ES-I3 (cell line): ENCODE data around the gene PRKAR1B.

Experiments
- H3K36me3 ChIP-seq: 2 replicates; pipeline ENCODE4 v1.6.1; 2013; ENCODE audit warnings: mild to moderate bottlenecking, low read length, control low read depth, moderate library complexity; ENCODE audit not compliant: insufficient read depth
- H3K4me1 ChIP-seq: 2 replicates; pipeline ENCODE4 v1.6.1; 2013; ENCODE audit warnings: mild to moderate bottlenecking, control low read depth, low read length; ENCODE audit not compliant: insufficient read depth
- H3K9ac ChIP-seq: 2 replicates; pipeline ENCODE4 v1.6.1; 2013; ENCODE audit warnings: low read depth, mild to moderate bottlenecking, low read length, moderate library complexity
- H3K9me3 ChIP-seq: 2 replicates; pipeline ENCODE4 v1.6.1; 2013; ENCODE audit warnings: mild to moderate bottlenecking, low read length, moderate library complexity; ENCODE audit not compliant: control insufficient read depth, insufficient read depth

PRKAR1B gene

GRCh38 chr7:727104-727805 is at the start of gene PRKAR1B:
TSS of gene PRKAR1B (minus strand) at chr7:727281. CDS start at chr7:711505, 15,776 bp downstream.
- Histone ChIP-seq H3K9ac (peak within 1 kb of the TSS; percentile 72), H3K36me3 (peaks cover 10% of the 10 kb centered on the region; the same call in 1 of the 2 replicates), H3K4me1 (no peaks in the 10 kb centered on the region), H3K9me3 (no peaks in the 10 kb centered on the region; the same call in none of the 2 replicates)

- Histone ChIP-seq H3K36me3 (peaks cover 18% of the 10 kb centered on the region), H3K9me3 (no peaks in the 10 kb centered on the region), H3K4me1 (no peaks in the 10 kb centered on the region), H3K9ac (no peak overlapping the region)
These were observed 49.3 kb upstream of the PRKAR1B start for GRCh38 chr7:776381-776780.

GRCh38 chr7:774161-775109 is 47.4 kb upstream of the PRKAR1B start:
- no peaks in the 10 kb centered on the region for H3K4me1 ChIP-seq
- no peaks in the 10 kb centered on the region for H3K9me3 ChIP-seq
- H3K36me3 ChIP-seq: peaks cover 7% of the 10 kb centered on the region
- H3K9ac ChIP-seq: no peak overlapping the region

GRCh38 chr7:773622-773915 is 46.5 kb upstream of the PRKAR1B start:
- no peaks in the 10 kb centered on the region for H3K9me3 ChIP-seq
- no peaks in the 10 kb centered on the region for H3K4me1 ChIP-seq
- H3K9ac ChIP-seq: no peak overlapping the region
- H3K36me3 ChIP-seq: peaks cover 7% of the 10 kb centered on the region

- no peaks in the 10 kb centered on the region for H3K4me1 ChIP-seq
- H3K9me3 ChIP-seq: no peaks in the 10 kb centered on the region
- no peak overlapping the region for H3K9ac ChIP-seq
- H3K36me3 ChIP-seq: peaks cover 7% of the 10 kb centered on the region
These were observed 46.0 kb upstream of the PRKAR1B start for GRCh38 chr7:772861-773621.

- no peaks in the 10 kb centered on the region for H3K9me3 ChIP-seq
- no peak overlapping the region for H3K9ac ChIP-seq
- H3K36me3 ChIP-seq: peaks cover 7% of the 10 kb centered on the region
- no peaks in the 10 kb centered on the region for H3K4me1 ChIP-seq
These were observed 45.3 kb upstream of the PRKAR1B start for GRCh38 chr7:772392-772791.

GRCh38 chr7:772005-772294 is 44.9 kb upstream of the PRKAR1B start:
- H3K9ac ChIP-seq: no peak overlapping the region
- peaks cover 7% of the 10 kb centered on the region for H3K36me3 ChIP-seq
- no peaks in the 10 kb centered on the region for H3K9me3 ChIP-seq
- no peaks in the 10 kb centered on the region for H3K4me1 ChIP-seq

GRCh38 chr7:771234-772004 is 44.3 kb upstream of the PRKAR1B start:
- Histone ChIP-seq H3K36me3 (peaks cover 7% of the 10 kb centered on the region), H3K9ac (no peak overlapping the region), H3K9me3 (no peaks in the 10 kb centered on the region), H3K4me1 (no peaks in the 10 kb centered on the region)

GRCh38 chr7:770741-771166 is 43.7 kb upstream of the PRKAR1B start:
- Histone ChIP-seq H3K4me1 (no peaks in the 10 kb centered on the region), H3K9me3 (no peaks in the 10 kb centered on the region), H3K9ac (no peak overlapping the region), H3K36me3 (peaks cover 7% of the 10 kb centered on the region)

- H3K36me3 ChIP-seq: peaks cover 4% of the 10 kb centered on the region
- no peak overlapping the region for H3K9ac ChIP-seq
- H3K9me3 ChIP-seq: no peaks in the 10 kb centered on the region
- H3K4me1 ChIP-seq: no peaks in the 10 kb centered on the region
These were observed 43.3 kb upstream of the PRKAR1B start for GRCh38 chr7:770336-770735.

- H3K9me3 ChIP-seq: no peaks in the 10 kb centered on the region
- no peaks in the 10 kb centered on the region for H3K4me1 ChIP-seq
- no peaks in the 10 kb centered on the region; the same call in 1 of the 2 replicates for H3K36me3 ChIP-seq
- H3K9ac ChIP-seq: no peak overlapping the region
These were observed 41.9 kb upstream of the PRKAR1B start for GRCh38 chr7:768881-769504.

- Histone ChIP-seq H3K9me3 (no peaks in the 10 kb centered on the region), H3K36me3 (no peaks in the 10 kb centered on the region; the same call in none of the 2 replicates), H3K9ac (no peak overlapping the region), H3K4me1 (no peaks in the 10 kb centered on the region)
These were observed 41.1 kb upstream of the PRKAR1B start for GRCh38 chr7:767941-768731.

GRCh38 chr7:767580-767940 is 40.5 kb upstream of the PRKAR1B start:
- Histone ChIP-seq H3K36me3 (no peaks in the 10 kb centered on the region; the same call in 1 of the 2 replicates), H3K4me1 (no peaks in the 10 kb centered on the region), H3K9ac (no peak overlapping the region), H3K9me3 (no peaks in the 10 kb centered on the region)
